ENCODE results near the gene PDE6G.

PDE6G gene

DNA sequence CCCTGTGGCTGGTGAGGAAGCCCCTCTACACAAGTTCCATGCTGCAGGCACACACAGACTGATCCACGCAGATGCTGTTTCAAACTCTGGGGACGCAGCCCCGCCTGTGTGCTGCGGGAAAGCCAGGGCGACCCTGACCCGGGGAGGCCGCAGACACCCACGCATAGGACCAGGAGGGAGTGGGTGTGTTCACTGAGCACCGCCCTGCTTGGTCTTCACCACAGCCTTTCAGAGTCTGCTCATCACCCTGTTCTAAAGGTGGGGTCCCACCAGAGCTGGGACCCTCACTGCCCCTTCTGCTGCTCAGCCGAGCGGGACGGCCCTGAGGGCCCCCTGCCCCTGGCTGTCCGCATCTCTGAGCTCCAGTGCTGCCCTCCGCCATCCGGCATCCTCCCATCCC, 11.8 kb downstream of the PDE6G start:
- no peak for TF ChIP-seq CTCF (IDR thresholded peaks at IDR 0.05; ENCODE audit: borderline replicate concordance, insufficient read depth, low read depth, low read length)

DNA sequence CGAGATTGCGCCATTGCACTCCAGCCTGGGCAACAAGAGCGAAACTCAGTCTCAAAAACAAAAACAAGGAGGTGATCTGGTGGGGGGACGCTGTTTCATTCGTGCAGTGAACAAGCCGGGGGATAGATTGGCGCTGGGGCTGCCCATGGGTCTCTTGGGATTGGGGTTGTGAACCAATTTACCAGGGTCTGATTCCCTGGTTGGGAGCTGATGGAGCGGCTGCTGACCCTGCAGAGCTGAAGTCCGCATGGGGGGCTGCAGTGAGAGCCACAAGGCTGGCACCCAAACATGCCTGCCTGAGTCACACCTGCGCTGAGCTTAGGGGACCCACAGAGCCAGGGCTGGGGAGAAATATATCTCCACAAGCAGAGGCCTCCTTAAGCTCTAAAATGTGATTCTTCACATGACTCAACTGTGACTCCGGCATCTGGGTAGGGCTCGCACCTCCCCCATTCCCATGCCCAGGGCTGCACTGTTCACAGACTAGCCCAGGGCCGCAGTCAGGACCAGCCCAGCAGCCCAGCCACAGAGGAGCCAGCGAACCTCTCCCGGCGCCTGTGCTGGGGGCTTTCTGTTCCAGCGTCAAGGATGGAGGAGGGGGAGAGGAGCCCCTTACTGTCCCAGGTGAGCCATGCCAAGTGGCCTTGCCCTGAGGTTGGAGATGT, 14.4 kb downstream of the PDE6G start:
- TF ChIP-seq CTCF (IDR thresholded peaks at IDR 0.05; ENCODE audit: borderline replicate concordance, insufficient read depth, low read depth, low read length): no peak
- H3K4me3 ChIP-seq (ENCODE audit: low read depth, low read length): no peak overlapping the region

More for the DNA sequence above, 11.8 kb downstream of the PDE6G start:
- no peak overlapping the region for H3K4me3 ChIP-seq (ENCODE audit: low read depth, low read length)

- TF ChIP-seq CTCF (IDR thresholded peaks at IDR 0.05; ENCODE audit: borderline replicate concordance, insufficient read depth, low read depth, low read length): no peak
Observed at GRCh38 chr17:81640011-81640410, 16.3 kb downstream of the PDE6G start.

DNA sequence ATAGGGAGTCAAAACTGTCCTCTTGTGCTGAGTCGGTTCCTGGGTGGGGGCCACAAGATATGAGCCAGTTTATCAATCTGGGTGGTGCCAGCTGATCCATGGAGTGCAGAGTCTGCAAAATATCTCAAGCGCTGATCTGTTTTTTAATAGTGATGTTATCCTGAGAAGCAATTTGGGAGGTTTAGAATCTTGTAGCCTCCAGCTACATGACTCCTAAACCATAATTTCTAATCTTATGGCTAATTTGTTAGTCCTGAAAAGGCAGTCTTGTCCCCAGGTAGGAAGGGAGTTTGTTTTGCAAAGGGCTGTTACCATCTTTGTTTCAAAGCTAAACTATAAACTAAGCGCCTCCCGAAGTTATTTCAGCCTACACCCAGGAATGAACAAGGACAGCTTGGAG, 17.7 kb downstream of the PDE6G start:
- TF ChIP-seq CTCF (IDR thresholded peaks at IDR 0.05; ENCODE audit: borderline replicate concordance, insufficient read depth, low read depth, low read length): no peak
- no peak overlapping the region for H3K4me3 ChIP-seq (ENCODE audit: low read depth, low read length)

More at GRCh38 chr17:81640011-81640410, 16.3 kb downstream of the PDE6G start:
- no peak overlapping the region for H3K4me3 ChIP-seq (ENCODE audit: low read depth, low read length)

- TF ChIP-seq CTCF (IDR thresholded peaks at IDR 0.05; ENCODE audit: borderline replicate concordance, insufficient read depth, low read depth, low read length): no peak
- peak within 1 kb of the TSS; percentile 89 for H3K4me3 ChIP-seq (ENCODE audit: low read depth, low read length)
Observed at GRCh38 chr17:81636505-81637288, 19.6 kb downstream of the PDE6G start, which contains the start of the genes NPLOC4 and TSPAN10. NPLOC4 (minus strand) TSS chr17:81637112; CDS start chr17:81636930, 182 bp downstream. TSPAN10 (plus strand) TSS chr17:81637196; CDS start chr17:81642413, 5,217 bp downstream.

GRCh38 chr17:81635973-81636504, 20.3 kb downstream of the PDE6G start:
- no peak for TF ChIP-seq CTCF (IDR thresholded peaks at IDR 0.05; ENCODE audit: borderline replicate concordance, insufficient read depth, low read depth, low read length)
- H3K4me3 ChIP-seq (ENCODE audit: low read depth, low read length): peak overlapping the region; percentile 89

Measured in GM12875 (cell line).